H9 (cell line): ENCODE data around the gene RXRB. TPM values are rescaled to one million over a fixed set of nuclear protein-coding genes. Genes with fewer than 3 reads are reported as not detected.
A peak's percentile ranks its signal among the peaks of the same experiment; 100 is the strongest.

Experiments
- DNase-seq: peaks from one replicate; pipeline ENCODE4 v3.0.0-alpha.2; 2017
- H2AFZ ChIP-seq: one replicate; pipeline ENCODE4 v1.6.1; 2013; ENCODE audit warnings: mild to moderate bottlenecking, low read length, control low read depth, moderate library complexity
- H2AK5ac ChIP-seq: 2 replicates; pipeline ENCODE4 v1.6.1; 2013; ENCODE audit warnings: low read length, control low read depth, mixed read lengths; ENCODE audit not compliant: insufficient read length
- H2BK120ac ChIP-seq: one replicate; pipeline ENCODE4 v1.6.1; 2013; ENCODE audit warnings: low read depth, mild to moderate bottlenecking, low read length, control low read depth, inconsistent platforms; ENCODE audit not compliant: poor library complexity, severe bottlenecking
- H2BK12ac ChIP-seq: 2 replicates; pipeline ENCODE4 v1.6.1; 2013; ENCODE audit warnings: low read length, control low read depth, mixed read lengths, low read depth; ENCODE audit not compliant: insufficient read length
- H2BK15ac ChIP-seq: 2 replicates; pipeline ENCODE4 v1.6.1; 2013; ENCODE audit warnings: low read depth, low read length, control low read depth
- H2BK20ac ChIP-seq: one replicate; pipeline ENCODE4 v1.6.1; 2013; ENCODE audit warnings: low read depth, mild to moderate bottlenecking, low read length, control low read depth, inconsistent platforms; ENCODE audit not compliant: poor library complexity, severe bottlenecking
- H2BK5ac ChIP-seq: 2 replicates; pipeline ENCODE4 v1.6.1; 2013; ENCODE audit warnings: low read length, control low read depth, mixed read lengths; ENCODE audit not compliant: insufficient read length
- H3K14ac ChIP-seq: 2 replicates; pipeline ENCODE4 v1.6.1; 2013; ENCODE audit warnings: low read length, control low read depth; ENCODE audit not compliant: insufficient read depth
- H3K18ac ChIP-seq: 2 replicates; pipeline ENCODE4 v1.6.1; 2013; ENCODE audit warnings: low read depth, mild to moderate bottlenecking, mixed read lengths, low read length, control low read depth; ENCODE audit not compliant: insufficient read length
- H3K23ac ChIP-seq: 2 replicates; pipeline ENCODE4 v1.6.1; 2013; ENCODE audit warnings: low read length, control low read depth, mixed read lengths, low read depth; ENCODE audit not compliant: insufficient read length
- H3K23me2 ChIP-seq: 2 replicates; pipeline ENCODE4 v1.6.1; 2013; ENCODE audit warnings: low read depth, mild to moderate bottlenecking, mixed read lengths, low read length, control low read depth; ENCODE audit not compliant: insufficient read length, poor library complexity, severe bottlenecking
- H3K27ac ChIP-seq: 2 replicates; pipeline ENCODE4 v1.5.1; 2013; ENCODE audit warnings: low read length, control low read depth, mixed read lengths, low read depth; ENCODE audit not compliant: insufficient read length
- H3K27me3 ChIP-seq: 2 replicates; pipeline ENCODE4 v1.6.1; 2013; ENCODE audit warnings: low read length, control low read depth, inconsistent platforms; ENCODE audit not compliant: insufficient read depth
- H3K4ac ChIP-seq: 2 replicates; pipeline ENCODE4 v1.6.1; 2013; ENCODE audit warnings: low read depth, mild to moderate bottlenecking, control low read depth, inconsistent platforms, low read length, moderate library complexity
- H3K4me1 ChIP-seq: 2 replicates; pipeline ENCODE4 v1.6.1; 2013; ENCODE audit warnings: low read length, control low read depth, inconsistent platforms; ENCODE audit not compliant: insufficient read depth
- H3K4me2 ChIP-seq: 2 replicates; pipeline ENCODE4 v1.6.1; 2013; ENCODE audit warnings: low read length, control low read depth, mixed read lengths; ENCODE audit not compliant: insufficient read length, insufficient read depth
- H3K56ac ChIP-seq: 2 replicates; pipeline ENCODE4 v1.6.1; 2013; ENCODE audit warnings: low read depth, mild to moderate bottlenecking, mixed read lengths, low read length, control low read depth; ENCODE audit not compliant: insufficient read length
- H3K79me1 ChIP-seq: 2 replicates; pipeline ENCODE4 v1.6.1; 2013; ENCODE audit warnings: low read depth, mild to moderate bottlenecking, moderate library complexity, low read length, control low read depth, inconsistent platforms; ENCODE audit not compliant: insufficient read depth, poor library complexity, severe bottlenecking
- H3K79me2 ChIP-seq: 2 replicates; pipeline ENCODE4 v1.6.1; 2013; ENCODE audit warnings: low read length, control low read depth, inconsistent platforms; ENCODE audit not compliant: insufficient read depth
- H3K9ac ChIP-seq: 2 replicates; pipeline ENCODE4 v1.6.1; 2013; ENCODE audit warnings: low read length, control low read depth, mixed read lengths; ENCODE audit not compliant: insufficient read length; ENCODE audit errors: extremely low read depth
- H3K9me3 ChIP-seq: one replicate; pipeline ENCODE4 v1.6.1; 2013; ENCODE audit warnings: low read depth, low read length, inconsistent platforms; ENCODE audit not compliant: control insufficient read depth
- H3T11ph ChIP-seq: one replicate; pipeline ENCODE4 v1.6.1; 2013; ENCODE audit warnings: mild to moderate bottlenecking, low read length, control low read depth, inconsistent platforms
- H4K20me1 ChIP-seq: one replicate; pipeline ENCODE4 v1.6.1; 2013; ENCODE audit not compliant: control insufficient read depth, insufficient read length, insufficient read depth
- H4K5ac ChIP-seq: 2 replicates; pipeline ENCODE4 v1.6.1; 2013; ENCODE audit warnings: low read depth, mild to moderate bottlenecking, mixed read lengths, low read length, control low read depth; ENCODE audit not compliant: insufficient read length
- H4K8ac ChIP-seq: replicated peaks from 2 replicates; pipeline ENCODE4 v1.6.1; 2013; ENCODE audit warnings: low read length, control low read depth, mixed read lengths, low read depth; ENCODE audit not compliant: insufficient read length
- H4K91ac ChIP-seq: 2 replicates; pipeline ENCODE4 v1.6.1; 2013; ENCODE audit warnings: low read depth, mild to moderate bottlenecking, moderate library complexity, mixed read lengths, low read length, control low read depth; ENCODE audit not compliant: insufficient read length
- H3K27ac Mint-ChIP-seq, 3 experiments: 2 replicates in 2 of 3; 3 replicates in 1 of 3; pipeline ENCODE4 v1.8.0; 2020 to 2021; ENCODE audit warnings: mixed read lengths in 3 of 3, mild to moderate bottlenecking in 1 of 3, moderate library complexity in 1 of 3
- H3K27me3 Mint-ChIP-seq: 2 replicates; pipeline ENCODE4 v1.8.0; 2021; ENCODE audit warnings: low read depth, mild to moderate bottlenecking, moderate library complexity, mixed read lengths
- H3K36me3 Mint-ChIP-seq, 3 experiments: 2 replicates in 2 of 3; 3 replicates in 1 of 3; pipeline ENCODE4 v1.8.0; 2020 to 2021; ENCODE audit warnings: low read depth in 3 of 3, mixed read lengths in 3 of 3; ENCODE audit not compliant: insufficient read depth in 1 of 3
- H3K4me1 Mint-ChIP-seq, 2 experiments: 2 replicates each; pipeline ENCODE4 v1.8.0; 2020; ENCODE audit warnings: mixed read lengths in 2 of 2
- H3K4me3 Mint-ChIP-seq, 2 experiments: 2 replicates in 1 of 2; 3 replicates in 1 of 2; pipeline ENCODE4 v1.8.0; 2020 to 2021; ENCODE audit warnings: mild to moderate bottlenecking in 2 of 2, mixed read lengths in 2 of 2, moderate library complexity in 1 of 2
- H3K9me3 Mint-ChIP-seq, 2 experiments: 2 replicates in 1 of 2; 3 replicates in 1 of 2; pipeline ENCODE4 v1.8.0; 2020; ENCODE audit warnings: mild to moderate bottlenecking in 2 of 2, mixed read lengths in 2 of 2, moderate library complexity in 1 of 2
- WGBS: extraction: QIAGEN DNeasy Blood & Tissue Kit; methylation state at CpG from one replicate; pipeline ENCODE4 v1.1.7; 2013; ENCODE audit warnings: missing lambda C conversion rate, low lambda C conversion rate, mixed read lengths; ENCODE audit not compliant: insufficient read length; ENCODE audit errors: extremely low coverage; 5-methylcytosine and 5-hydroxymethylcytosine counted together
- total RNA-seq: library from RNA; stranded (reverse); gene quantifications from 2 replicates; pipeline ENCODE4 v1.2.1, GENCODE V29; 2021
- TF ChIP-seq, protein P1 (sequence below): fragments of 200-600 bp; sonication (generic); conservative IDR thresholded peaks from 3 replicates; pipeline ENCODE4 v1.8.0; 2021; ENCODE audit warnings: antibody characterized with exemption, mild to moderate bottlenecking

Gene RXRB
- total RNA-seq, 1 experiment from 2014 or later, result 14.8 TPM

DNA sequence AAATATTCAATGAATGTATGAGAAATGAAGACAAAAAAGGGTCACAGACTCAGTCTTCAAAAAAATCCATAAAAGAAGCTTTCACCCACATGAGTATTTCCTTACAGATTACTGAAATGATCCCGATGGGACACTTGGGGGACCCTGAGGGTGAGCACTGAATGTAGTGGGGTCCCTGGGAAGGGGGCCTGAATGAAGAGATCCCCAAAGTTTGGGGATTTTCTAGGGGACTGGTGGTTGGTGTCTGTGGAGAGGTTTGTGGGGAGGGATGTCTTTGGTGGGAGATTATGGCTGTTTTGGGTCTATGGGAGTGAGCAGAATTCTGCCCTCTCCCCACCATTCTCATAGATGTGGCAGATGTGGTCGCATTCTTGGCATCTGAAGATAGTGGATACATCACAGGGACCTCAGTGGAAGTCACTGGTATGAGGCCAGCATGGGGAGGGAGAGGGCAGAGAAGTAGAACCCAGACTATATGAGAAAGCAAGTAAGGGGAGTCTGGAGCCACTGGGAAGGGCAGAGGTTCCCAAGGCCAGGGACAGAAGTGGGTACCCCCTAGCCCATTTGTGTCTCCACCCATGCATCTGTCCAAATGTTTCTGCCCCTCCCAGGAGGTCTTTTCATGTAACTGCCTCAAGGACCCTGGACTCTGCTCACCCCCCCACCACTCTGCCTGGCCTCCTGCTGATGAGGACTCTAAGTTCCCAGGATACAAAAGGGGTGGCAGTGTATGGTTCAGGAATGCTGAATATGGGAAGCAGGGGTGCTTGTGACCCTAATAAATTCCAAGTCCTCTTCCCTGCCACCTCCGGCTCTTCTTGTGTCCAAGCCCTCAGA lies 5.8 kb upstream of the RXRB start:
- peaks cover 10% of the 10 kb centered on the region; the same call in 1 of the 2 replicates for H3K4me1 ChIP-seq

More for the DNA sequence above, 5.8 kb upstream of the RXRB start:
- Histone ChIP-seq H3K4ac (no peak overlapping the region), H2AK5ac (no peak overlapping the region), H3K14ac (no peak overlapping the region), H4K20me1 (peaks cover 3% of the 10 kb centered on the region), H3K23ac (no peak overlapping the region), H4K8ac (no peak overlapping the region), H4K5ac (no peak overlapping the region), H2BK5ac (no peak overlapping the region), H2BK120ac (no peak overlapping the region), H3K4me2 (no peak overlapping the region), H4K91ac (no peak overlapping the region), H2BK15ac (no peak overlapping the region), H3K79me1 (no peaks in the 10 kb centered on the region), H2BK20ac (no peak overlapping the region), H2BK12ac (no peak overlapping the region), H3K18ac (no peak overlapping the region), H3K27me3 (peaks cover 23% of the 10 kb centered on the region; the same call in 1 of the 2 replicates), H3K27ac (no peak overlapping the region), H3K56ac (no peak overlapping the region), H3K9ac (no peak overlapping the region), H2AFZ (no peak overlapping the region), H3K9me3 (no peaks in the 10 kb centered on the region), H3K23me2 (peaks cover 20% of the 10 kb centered on the region), H3K79me2 (peaks cover 3% of the 10 kb centered on the region; the same call in 1 of the 2 replicates), H3T11ph (no peak overlapping the region)
- peaks cover 31 to 46% (median 40%) of the 10 kb centered on the region in 3 experiments for H3K36me3 Mint-ChIP-seq
- DNase-seq, result no peak
- H3K27ac Mint-ChIP-seq, result no peak overlapping the region
- peak overlapping the region in 1 of 2 experiments; percentile 95; a peak in 3 of 5 replicates for H3K4me3 Mint-ChIP-seq
- H3K4me1 Mint-ChIP-seq, result peaks cover 42 to 46% of the 10 kb centered on the region in 2 experiments
- H3K27me3 Mint-ChIP-seq, result peaks cover 46% of the 10 kb centered on the region
- no peaks in the 10 kb centered on the region; a peak in 1 of 5 replicates for H3K9me3 Mint-ChIP-seq
- no CpG with 5 or more reads among the region's 3 CpGs for WGBS
- TF ChIP-seq, protein P1, sequence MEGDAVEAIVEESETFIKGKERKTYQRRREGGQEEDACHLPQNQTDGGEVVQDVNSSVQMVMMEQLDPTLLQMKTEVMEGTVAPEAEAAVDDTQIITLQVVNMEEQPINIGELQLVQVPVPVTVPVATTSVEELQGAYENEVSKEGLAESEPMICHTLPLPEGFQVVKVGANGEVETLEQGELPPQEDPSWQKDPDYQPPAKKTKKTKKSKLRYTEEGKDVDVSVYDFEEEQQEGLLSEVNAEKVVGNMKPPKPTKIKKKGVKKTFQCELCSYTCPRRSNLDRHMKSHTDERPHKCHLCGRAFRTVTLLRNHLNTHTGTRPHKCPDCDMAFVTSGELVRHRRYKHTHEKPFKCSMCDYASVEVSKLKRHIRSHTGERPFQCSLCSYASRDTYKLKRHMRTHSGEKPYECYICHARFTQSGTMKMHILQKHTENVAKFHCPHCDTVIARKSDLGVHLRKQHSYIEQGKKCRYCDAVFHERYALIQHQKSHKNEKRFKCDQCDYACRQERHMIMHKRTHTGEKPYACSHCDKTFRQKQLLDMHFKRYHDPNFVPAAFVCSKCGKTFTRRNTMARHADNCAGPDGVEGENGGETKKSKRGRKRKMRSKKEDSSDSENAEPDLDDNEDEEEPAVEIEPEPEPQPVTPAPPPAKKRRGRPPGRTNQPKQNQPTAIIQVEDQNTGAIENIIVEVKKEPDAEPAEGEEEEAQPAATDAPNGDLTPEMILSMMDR, result no peak
